HG03354 (cell line): ENCODE data around the gene NR3C1.

Source experiments
- ATAC-seq: cut with Tn5 transposase; IDR thresholded peaks from one replicate; pipeline ENCODE4 v1.9.1; 2021; ENCODE audit warnings: mild to moderate bottlenecking; ENCODE audit not compliant: unreplicated experiment, poor library complexity, severe bottlenecking

The NR3C1 gene

DNA sequence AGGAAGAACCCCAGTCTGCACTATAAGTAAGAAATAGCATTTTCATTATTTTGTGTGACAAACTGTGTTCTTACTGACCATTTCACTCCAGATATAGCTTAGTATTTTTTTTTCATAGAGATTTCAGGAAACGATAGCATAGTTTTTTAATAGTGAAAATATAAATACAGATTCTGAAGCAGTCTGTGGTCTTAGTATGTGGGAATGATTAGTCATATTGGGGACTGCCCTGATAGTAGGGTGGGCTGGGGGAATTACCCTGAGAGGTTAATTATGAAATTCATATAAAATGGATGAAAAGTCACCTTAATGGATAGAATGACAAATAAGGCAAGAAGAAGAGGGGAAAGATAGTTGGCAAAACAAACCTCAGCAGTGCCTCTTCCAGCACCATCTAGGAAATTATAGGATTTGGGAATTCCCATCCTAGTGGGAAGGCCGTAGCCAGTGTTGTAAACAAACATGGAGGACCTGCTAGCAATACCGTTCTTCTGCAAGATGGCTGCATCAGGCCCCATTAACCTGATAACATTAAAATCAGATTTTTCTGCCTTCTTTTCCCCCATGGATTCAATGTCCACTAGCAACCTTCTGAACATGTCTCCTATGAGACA is 23.7 kb upstream of the NR3C1 start:
- ATAC-seq = peak; percentile 61

DNA sequence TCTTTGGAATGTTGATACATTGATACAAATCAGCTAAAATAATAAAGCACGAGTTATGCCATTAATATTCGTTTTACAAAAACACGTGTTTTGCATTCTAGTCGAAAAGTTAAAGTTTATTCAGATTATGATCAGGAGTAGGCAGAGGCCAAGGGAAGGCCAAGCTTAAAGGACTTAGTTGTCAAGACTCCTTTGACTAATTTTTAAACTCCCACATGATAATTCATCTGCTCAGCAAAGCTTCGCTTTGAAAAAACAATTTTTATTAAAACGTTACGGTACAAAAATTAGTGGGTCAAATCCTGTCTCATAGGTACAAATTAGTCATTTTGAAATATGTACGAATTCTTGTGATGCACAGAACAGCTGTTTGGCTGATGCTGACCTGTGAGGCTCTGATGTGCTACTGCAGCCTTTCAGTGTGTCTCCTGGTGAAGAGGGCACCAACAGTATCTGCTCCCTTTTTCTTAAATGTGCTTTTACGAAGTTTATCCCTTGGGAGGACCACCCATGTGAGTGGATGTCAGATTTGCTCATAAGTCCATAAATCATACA is 23.0 kb upstream of the NR3C1 start:
- peak; percentile 80 for ATAC-seq

DNA sequence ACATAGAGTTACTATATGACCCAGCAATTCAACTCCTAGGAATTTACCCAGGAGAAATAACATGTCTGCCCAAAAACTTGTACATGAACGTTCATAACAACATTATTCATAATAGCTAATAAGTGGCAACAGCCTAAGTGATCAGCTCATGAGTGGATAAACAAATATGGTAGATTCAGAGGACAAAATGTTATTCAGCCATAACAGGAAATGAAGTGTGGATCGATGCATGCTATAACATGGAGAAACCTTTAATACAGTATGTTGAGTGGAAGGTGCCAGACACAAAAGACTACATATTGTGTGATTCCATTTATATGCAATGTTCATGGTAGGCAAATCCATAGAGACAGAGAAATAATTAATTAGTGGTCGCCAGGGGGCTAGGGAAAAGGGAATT is 22.3 kb upstream of the NR3C1 start:
- ATAC-seq = no peak

DNA sequence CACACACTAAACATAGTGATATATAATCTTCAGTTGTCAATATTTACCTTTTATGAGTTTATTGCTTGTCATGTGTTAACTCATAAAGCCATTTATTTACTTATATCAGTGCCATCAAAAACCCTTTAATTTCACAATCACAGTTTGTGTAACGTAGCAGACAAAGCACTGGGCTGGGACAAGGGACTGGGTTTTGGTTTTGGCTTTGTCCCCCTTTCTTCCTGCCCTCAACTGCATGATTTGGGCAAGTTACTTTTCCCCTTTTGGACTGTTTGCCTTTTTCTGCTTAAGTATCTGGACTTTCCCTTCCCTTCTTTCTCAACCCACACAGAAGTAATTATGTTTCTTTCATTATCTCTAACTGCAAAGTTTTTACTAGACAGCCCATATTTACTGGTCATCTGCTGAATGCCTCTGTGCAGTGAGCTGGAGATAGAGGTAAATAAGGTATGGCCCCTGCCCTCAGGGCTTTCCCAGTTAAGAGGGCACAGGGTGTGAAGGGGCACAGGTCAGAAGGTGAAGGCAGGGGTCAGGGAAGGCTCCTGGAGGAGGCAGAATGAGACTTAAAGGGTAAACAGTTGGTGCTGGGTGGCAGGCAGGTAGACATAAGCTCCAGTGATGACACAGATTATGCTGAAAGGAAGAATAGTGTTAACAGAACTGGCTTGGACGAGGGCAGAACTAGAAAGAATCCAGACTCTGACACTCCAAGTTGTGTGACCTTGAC is 14.8 kb upstream of the NR3C1 start:
- ATAC-seq = peak; percentile 38

DNA sequence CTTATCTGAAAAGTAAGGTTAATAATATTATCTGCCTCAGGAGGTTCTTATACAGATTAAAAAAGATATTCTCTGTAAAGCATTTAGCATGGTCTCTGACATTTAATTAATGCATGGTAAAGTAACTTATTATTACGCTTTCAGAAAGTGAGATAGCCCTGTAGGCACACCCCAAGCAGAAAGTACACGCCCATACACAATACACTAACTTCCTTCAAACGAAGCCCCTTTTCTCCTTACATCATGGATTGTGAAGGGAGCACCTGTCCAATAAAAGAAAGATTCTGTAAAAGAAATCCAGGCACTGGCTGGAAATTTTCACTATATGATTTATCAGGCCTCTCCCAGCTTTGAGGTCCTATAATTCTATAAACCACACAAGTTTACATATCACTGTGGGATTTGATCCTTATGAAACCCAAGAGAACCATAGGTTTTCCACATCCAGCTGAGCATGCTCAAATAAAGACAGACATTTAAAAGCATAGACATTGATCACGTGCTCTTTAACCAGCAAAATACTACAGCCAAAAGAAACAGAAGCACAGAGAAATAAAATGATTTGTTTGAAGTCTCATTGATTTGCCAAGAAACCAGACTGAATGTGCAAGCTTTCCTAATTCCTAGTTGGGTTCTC is 14.1 kb upstream of the NR3C1 start:
- ATAC-seq = no peak

DNA sequence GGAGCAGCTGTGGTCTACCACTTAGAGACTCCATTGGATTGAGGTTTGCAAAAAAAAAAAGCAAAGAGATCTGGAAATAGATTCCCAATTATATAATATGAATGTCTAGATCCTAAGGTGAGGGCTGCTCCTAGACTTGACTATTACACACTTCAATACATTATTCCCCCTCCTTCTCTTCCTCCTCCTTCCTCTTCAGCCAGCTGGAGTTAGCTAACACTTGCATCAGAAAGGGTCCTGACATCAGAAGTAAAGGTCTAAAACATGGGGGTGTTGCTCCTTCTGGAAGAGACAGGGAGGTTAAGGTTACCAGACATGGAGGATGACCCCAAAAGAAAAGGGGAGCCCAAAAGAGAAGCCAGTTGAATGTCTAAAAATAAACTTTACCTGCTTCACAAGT is 12.9 kb upstream of the NR3C1 start:
- no peak for ATAC-seq

DNA sequence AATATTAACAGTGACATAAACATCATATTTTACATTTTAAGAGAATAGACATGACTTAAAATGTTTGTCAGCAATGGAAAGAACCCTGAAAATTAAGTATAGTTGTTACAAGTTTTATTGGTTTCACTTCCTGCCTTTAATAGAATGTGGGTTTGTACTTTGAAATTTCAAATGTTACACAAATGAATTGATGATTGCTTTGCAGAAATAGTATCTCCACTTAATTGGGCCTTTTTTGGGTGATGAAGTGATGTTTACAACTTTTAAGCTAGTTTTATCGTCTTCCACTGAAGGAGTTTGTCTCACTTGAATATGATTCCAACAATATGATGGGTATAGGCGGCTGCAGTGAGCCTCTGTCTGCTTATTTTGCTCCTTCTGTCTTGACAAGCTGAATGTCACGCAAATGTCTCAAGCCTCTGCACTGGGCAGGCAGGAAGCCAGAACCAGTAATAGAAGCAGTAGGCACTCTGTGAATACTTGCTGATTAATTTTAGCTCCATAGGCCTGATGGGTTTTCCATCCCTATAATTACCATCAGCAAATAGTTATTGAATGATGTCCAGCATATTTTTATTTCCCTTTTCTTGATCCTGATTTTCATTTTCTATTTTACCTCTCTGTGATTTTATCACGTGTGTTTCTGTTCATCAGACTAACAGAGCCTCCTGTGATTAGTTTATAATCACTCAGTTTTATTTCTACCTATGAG is 10.6 kb upstream of the NR3C1 start:
- ATAC-seq = peak; percentile 85

DNA sequence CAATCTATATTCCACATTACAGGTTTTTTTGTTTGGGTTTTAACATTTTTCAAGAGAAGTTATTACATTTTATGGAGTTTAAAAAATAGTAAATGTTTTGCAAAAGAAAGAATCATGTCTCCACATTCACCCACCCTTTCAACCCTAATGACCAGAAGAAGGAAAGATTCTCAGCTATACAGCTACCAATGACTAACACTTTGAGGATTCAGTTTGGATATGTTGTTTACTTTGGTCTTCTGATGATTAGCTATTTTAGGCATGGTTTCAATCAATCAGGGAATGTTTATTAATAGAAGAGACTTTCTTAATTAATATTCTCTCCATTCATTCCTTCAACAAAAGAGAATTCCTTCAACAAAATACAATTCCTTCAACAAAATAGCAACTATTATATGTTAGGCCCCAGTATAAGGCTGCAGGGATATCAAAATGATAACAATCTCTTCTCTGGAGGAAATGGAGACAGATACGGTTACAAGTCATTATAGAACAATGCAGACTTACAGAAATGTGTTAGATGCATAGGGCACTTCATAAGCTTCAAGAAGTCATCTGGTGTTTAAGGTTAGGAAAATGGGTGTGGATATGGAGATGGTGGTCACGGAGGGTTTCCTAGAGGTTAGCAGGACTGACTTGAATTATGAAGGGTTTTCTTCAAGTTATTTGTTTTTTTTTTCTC is 9.3 kb upstream of the NR3C1 start:
- ATAC-seq = no peak

DNA sequence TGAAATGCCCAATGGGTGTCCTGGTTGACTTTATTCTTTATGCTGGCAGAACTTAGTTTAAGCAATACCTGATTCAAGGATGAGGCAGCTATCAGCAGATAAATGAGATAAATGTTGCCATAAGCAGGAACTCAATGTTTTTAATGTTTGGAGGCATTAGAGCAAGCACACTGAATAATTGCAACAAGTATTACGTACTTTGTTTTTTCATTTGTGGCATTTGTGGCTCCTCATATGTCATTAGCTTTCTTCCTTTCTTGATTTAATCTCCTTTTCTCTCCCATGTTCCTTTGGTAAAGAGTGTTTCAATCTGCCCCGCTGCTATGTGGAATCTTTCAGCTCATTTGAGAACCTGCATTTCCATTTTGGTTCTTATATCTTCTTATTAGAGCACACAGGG is 6.4 kb upstream of the NR3C1 start:
- ATAC-seq = no peak

DNA sequence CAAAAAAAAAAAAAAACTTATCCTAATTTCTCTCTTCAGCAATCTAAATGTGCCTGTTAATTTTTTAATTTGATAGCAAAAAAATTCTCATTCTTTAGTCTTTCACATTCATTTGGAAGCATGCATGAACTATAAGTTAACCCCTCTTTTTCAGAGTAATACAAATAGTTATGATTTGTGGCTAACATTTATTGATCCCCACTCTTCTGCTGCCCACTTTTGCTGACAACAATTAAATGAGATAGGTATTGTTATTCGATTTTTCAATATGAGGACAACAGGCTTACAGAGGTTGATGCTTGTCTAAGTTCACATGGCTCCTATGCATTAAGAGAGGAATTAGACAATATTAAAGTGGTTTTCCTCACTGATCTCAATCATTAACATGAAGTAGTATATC is 2.9 kb upstream of the NR3C1 start:
- no peak for ATAC-seq

DNA sequence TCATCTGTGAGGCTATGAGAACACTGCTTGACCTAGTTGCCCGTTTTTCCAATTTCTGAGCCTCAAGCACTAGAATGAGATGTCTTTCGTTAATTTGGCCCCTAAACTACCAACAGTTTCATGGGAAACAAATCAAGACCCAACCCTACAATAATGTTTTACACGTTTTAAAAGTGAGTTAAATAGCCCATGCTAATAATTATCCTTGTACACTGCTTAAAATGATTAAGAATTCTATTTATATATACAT is 2.3 kb upstream of the NR3C1 start:
- ATAC-seq = no peak

DNA sequence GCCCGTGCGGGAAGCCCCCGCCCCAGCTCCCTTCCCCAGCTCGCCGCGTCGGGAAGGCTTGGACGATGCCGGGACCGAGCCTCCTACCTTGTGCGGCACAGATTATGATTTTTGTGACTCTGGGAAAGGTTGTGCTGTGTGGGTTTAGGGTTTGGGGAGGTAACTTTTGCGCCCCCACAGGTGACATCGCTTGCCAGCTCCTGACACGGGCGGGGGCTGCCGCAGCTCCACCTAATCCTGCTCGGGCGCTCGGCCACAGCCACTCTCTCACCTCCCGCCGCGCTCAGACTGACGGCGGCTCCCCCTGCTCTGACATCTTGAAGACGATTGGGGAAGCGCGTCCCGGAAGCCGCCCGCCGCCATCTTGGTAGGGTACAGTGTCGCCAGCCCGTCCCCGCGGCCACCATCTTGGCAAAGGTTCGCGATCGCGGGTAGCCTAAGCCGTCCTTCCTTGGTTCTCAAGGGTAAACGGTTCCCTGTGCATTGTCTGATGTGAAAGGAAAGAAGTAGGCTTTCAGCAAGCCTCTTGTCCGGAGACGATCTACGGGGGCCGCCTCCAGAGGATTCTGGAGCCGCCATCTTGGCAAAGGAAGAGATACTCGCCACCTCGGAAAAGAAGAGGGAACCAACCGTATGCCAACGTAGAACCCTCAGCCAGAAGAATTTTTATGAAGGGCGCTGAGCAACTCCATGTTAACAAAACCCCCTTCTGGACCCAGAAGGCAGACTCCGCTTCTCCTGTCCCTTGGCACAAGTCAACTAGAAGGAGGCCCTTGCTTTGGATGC is 1.8 kb upstream of the NR3C1 start:
- ATAC-seq = peak; percentile 33

DNA sequence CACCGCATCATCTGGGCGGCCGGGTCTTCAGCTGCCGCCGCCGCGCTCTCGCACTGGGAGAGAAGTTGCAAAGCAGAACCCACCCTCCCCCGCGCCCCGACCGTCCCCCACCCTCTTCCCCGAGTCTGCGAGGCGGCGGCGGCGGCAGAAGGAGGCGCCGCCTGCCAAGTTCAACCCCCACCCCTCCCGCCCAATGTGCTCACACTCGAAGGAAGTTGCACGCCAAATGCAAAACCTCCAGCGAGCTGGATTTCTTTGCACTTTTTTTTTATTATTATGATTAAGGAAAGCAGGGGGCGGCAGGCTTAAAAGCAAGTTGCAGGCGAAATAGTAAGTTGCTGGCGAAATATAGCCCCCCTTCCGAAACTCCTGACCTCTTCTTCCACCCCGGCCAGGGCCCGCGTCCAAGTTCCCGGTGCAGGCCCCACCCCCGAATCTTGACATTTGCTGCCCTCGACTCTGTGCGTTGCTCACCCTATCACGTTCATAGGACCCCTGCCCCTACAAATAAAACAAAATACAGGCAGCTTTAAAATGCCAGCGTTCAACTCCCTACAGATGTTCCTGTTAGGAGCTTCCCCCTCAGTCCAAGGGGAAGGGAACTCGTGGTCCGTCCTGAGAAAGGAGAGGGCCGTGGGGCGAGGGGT is 1.1 kb upstream of the NR3C1 start:
- ATAC-seq = peak; percentile 31

DNA sequence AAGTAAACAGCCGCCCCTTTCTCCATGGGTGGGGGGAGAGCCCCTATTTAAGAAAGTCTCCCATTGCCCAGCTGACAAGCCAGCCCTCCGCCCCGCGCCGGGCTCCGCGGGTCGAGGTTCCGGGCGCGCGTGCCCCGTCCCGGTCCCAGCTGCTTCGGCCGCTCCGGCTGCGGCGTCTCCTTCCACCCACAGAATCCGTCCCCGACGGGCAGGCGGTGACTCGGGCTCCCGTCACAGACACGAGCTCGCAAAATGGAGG is 223 bp downstream of the NR3C1 start:
- peak; percentile 14 for ATAC-seq

DNA sequence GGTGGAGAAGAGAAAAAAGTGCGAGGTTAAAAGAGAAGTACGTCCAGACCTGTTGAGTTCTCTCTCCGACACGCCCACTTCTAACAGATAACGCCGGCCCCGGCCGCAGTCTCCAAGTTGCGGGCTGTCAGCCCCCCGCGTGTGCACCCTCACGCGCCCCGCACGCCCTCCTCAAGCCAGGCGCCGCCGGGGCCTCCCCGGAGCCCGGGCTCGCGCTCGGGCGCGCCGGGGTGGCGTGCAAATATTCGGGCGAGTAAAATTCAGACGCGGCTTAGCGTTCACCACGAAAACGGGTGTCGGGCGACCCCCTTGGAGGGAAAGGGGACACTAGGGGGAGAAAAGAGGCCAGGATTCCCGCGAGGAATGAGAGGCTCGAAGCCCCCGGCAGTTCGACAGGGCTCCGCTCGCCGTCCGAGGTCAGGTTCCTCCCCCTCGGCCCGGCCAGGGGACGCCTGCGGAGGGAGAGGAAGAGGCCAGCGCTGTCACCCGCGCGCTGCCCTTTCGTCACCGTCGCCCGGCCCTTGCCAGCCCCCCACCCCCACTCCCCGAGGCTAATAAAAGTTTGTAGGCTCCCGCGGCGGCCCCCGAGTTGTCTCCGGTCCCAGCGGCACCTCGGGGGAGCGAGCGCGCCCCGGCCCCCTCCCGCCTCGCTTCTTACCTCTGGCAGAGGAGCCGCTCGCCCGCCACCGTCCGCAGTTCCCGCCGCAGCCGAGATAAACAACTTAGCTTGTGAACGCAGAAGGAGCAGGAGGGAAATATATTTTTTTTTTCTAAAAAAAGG is 743 bp downstream of the NR3C1 start:
- ATAC-seq = no peak

DNA sequence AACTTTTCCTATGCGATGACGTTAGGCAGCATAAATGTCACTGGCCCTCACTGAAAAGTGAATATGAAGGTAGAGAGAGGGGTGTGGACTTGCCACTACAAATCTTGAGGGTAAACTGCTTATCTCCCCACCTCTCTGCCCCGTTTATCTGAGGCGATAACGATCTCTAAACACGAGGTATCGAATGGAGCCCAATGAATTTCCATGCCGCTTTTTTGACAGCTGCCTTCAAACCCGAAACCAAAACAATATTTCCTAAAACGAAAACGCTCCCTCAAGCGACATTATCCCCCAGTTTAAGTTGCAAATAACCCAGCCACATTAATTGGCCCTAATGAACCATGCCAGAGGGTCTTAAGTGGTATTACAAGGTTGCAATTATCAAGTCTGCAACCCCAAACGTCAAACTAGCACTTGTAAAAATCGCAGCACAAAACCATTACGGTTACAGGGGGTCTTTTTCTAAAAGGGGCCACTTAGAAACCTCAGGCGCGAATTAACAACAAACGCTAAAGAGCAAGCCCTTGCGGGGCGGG is 1.4 kb downstream of the NR3C1 start:
- ATAC-seq = no peak

DNA sequence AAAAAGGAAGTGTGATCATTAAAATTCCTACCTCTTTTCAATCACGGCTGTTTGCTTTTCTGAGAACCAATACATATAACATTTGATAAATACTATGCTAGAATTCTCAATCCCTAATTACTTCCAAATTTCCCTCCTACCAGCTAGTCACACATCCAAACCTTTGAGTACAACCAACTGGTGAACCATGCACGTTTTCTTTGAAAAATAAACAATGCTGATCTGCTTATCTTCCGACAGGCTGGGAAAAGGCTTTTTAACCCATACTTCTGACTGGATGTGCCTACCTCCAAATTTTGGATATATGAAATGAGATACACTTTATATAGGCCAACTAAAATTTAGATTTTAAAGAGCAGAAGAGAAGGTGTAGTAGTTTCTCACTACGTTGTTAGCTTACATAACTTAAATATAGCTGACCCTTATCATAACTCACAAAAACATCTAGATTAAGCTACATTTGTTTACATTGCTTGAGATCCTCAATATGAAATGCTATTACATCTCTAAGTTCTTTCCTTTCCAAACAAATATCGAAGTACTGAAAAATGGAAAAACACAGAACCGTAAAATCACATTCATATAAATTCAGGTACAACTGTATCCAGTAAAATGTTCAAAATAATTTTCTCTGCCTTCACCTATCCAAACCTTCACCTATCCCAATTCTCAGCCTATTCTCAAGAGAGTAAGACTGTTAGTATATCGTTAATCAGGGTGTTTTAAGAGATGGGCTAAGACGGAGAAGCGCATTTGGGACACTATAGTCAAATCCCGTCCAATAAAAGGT is 2.1 kb downstream of the NR3C1 start:
- no peak for ATAC-seq
